GM18511 (cell line): ENCODE measurements around the gene COP1.
A peak's percentile ranks its signal among the peaks of the same experiment; 100 is the strongest.

Source experiments
- ATAC-seq: cut with Tn5 transposase; IDR thresholded peaks from one replicate; pipeline ENCODE4 v1.9.1; 2021; ENCODE audit warnings: mild to moderate bottlenecking, moderate library complexity; ENCODE audit not compliant: unreplicated experiment

COP1 gene

DNA sequence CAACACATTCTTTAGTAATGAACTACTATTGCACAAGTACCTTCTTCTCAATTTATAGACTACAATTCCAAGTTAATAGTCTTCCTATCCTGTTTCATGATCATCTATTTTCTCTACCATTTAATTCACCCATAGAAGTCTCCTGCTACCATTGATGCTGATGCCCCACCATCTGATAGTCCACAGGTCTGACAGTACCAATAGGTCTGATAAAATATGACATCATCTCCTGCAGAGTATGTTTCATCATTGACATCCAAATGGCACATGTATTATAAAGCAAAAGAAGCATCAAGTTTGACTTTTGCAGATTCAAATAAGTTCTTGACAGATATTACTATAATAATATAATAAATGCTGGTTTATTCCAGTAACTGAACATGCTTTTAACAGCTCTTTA, 5.5 kb downstream of the COP1 start:
- ATAC-seq, result no peak

DNA sequence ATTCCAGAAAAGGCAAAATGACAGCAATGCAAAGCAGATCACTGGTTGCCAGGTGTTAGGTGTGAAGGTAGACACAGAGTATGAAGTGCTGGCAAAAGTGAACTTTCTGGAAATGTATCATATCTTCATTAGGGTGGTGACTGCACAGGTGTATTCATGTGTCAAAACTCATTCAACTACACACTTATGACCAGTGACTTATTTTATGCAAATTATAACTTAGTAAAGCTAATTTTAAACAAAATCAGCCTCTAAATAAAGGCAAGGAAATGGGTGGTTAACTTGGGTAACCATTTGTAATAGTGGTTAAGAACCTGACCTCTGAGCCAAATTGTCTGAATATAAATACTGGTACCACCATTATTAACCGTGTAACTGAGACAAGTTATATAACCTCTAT, 7.4 kb downstream of the COP1 start:
- ATAC-seq, result no peak

DNA sequence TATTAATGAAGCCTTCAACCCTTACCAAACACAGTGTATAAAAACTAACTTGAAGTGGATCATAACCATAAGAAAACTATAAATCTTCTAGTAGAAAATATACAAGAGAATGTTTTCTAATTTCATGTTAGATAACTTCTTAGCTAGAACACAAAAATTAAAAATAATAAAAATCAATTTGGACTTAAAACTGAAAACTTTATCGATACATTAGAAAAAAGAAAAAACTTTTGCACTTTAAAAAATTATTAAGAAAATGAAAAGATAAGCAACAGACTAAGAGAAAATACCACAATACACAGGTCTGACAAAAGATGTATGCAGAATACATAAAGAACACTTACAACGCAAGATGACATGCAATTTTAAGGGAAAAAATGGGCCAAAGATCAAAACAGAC, 8.7 kb downstream of the COP1 start:
- no peak for ATAC-seq

DNA sequence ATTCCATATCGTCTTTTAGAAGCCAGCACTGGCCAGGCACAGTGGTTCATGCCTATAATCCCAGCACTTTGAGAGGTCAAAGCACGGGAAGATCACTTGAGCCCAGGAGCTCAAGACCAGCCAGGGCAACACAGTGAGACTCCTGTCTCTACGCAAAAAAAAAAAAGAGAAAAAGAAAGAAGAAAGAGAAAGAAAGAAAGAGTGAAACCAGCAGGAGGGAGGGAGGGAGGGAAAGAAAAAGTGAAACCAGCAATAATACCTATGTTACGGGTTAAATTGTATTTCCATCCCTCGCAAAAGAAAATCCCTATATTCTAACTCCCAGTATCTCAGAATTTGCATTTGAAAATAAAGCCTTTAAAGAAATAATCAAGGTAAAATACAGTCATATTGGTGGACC, 10.4 kb downstream of the COP1 start:
- no peak for ATAC-seq

DNA sequence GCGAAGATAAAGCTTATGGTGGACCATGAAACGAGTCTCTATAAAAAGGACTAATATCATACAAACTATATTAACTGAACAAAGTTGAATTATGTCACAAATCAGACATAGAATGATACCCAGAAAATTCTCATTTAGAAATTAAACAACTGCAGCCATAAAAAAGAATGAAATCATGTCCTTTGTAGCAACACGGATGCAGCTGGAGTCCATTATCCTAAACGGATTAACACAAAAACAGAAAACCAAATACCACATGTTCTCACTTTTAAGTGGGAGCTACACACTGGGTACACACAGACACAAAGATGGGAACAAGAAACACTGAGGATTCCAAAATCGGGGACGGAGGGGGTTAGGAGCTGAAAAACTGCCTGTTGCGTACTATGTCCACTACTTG, 11.5 kb downstream of the COP1 start:
- ATAC-seq, result no peak

DNA sequence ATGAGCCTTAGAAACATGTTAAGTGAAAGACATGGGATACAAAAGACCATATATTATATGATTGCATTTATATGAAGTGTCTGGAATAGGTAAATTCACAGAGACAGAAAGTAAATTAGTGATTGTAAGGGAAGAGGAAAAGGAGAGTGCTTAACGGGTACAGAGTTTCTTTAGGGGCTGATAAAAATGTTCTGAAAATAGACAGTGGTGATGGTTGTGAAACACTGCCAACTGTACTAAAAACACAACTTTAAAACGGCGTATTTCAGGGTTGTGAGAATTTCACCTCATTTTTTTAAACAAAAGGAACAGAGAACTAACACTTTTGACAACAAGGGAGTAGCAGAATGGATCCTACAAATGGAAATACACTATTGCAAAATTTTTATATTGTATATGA, 13.4 kb downstream of the COP1 start:
- ATAC-seq, result no peak

DNA sequence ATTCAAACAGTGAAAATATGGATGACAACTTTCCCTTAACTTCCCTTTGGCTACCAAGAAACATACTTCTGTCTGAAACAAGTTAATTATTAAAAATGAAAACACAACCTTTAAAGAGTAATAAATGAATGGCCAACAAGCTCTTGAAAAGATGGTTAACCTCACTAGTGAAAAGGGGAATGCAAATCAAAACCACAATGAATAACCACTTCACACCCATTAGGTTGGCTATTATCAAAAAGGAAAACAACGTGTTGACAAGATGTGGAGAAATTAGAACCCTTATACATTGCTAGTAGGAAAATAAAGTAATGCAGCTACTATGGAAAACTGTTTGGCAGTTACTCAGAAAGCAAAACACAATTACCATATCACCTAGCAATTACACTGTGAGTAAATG, 14.1 kb downstream of the COP1 start:
- ATAC-seq, result peak; percentile 95

DNA sequence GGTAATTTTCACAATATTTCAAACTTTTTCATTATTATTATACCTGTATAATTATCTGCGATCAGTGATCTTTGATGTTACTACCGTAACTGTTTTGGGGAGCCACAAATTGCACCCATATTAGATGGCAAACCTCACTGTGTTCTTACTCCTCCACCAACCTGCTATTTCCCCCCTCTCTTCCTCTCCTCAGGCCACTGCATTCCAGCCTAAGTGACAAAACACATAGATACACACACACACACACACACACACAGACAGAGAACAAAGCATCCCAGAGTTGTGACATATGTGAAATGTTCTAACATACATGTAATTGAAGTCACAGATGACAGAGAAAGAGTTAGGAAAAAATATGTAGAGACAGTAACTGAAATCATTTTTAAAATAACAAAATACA, 18.5 kb downstream of the COP1 start:
- no peak for ATAC-seq

DNA sequence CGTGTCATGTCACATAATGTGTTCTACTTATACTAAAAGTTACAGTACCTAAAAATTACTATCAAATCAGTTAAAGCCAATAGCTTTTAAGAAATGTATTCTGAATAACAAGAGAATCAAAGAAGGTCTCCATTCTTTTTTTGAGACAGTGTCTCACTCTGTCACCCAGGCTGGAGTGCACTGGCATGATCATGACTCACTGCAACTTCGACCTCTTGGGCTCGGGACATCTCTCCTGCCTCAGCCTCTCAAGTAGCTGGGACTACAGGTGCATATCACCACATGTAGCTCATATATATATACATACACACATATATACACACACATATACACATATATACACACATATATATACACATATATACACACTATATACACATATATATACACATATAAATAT, 20.1 kb downstream of the COP1 start:
- no peak for ATAC-seq

DNA sequence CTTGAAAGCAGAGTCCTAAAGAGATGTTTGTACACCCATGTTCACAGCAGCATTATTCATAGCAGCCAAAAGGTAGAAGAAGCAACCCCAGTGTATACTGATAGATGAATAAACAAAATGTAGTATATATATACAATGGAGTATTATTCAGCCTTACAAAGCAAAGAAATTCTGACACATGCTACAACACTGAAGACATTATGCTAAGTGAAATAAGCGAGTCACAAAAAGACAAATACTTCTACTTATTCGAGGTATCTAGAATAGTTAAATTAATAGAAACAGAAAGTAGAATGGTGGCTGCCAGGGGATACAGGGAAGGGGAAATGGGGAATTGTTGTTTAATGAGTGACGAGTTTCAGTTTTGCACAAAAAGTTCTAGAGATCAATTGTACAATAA, 23.5 kb downstream of the COP1 start:
- peak; percentile 80 for ATAC-seq

DNA sequence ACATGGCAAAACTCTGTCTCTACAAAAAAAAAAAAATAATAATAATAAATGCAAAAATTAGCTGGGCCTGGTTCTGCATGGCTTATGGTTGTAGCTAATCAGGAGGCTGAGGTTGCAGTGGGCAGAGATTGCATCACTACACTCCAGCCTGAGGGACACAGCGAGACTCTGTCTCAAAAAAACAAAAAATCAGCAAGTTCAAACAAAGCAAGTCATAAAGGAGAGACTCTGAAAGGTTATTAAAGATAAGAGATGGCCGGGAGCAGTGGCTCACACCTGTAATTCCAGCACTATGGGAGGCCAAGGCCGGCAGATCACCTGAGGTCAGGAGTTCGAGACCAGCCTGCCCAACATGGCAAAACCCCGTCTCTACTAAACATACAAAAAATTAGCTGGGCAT, 28.8 kb downstream of the COP1 start:
- no peak for ATAC-seq

DNA sequence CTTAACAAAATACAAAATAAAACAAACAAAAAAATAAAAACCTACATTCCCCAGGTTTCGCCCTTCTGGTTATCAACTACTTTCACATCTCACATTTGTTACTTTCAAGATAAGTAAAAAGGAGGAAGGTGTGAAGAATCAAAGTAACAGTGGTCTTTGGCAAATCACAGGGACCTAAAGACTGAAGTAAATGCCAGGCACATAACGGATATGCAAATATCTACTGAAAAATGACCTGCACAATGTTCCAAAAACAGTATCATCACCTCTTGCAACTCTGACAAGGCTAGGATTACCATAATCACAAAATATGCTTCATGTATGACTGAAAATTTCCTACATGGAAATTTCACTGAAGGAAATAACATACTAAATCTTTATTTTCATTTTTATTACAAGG, 29.3 kb downstream of the COP1 start:
- ATAC-seq, result peak; percentile 95

DNA sequence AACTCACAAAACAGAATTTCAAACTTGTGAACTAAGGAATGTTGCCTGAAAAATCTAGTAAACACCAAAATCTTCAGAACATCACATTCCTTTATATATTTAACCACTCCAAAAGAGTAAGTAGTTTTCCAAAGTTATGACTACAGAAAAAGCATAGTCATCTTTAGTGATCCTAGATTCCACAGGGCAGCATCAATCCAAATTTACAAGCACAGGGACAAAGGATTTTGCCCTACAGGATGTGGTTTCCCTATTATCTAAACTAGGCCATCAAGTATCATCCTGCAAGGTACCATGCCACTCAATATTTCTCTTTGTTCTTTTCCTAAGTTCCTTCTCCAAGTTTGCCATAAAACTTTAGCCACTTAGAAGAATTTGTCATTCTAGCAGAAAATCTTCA, 33.0 kb downstream of the COP1 start:
- ATAC-seq, result no peak

DNA sequence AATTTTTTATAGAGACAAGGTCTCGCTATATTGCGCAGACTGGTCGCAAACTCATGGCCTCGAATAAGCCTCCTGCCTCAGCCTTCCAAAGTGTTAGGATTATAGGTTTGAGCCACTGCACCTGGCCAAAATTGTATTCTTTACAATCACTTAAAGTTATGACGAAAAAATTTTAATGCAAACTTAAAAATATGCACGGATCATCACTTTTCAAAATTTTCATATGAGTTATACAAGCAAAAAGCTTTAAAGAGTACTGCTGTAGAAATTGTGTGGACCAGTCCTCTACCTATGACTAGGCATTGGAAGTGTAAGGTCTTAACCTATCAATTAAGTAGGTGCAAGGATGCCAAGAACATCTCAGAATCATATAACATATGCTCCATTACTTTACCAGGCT, 34.9 kb downstream of the COP1 start:
- ATAC-seq, result no peak

DNA sequence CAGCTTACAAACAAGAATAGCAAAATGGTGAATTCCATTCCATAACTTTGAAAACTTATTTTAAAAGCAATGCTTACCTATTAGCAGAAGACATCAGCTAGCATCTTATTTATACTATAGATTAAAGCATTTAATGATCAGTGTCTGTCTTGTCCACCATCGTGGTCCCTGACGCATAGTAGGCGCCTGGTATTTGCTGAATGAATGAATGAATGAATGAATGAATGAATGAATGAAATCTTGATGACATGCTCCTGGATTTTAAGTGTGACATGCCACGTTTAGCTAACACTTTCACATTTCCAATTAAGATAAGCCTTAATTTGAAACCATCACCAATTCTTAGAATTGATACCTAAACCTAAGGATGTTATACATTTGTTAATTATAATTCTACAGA, 39.9 kb downstream of the COP1 start:
- ATAC-seq, result no peak

DNA sequence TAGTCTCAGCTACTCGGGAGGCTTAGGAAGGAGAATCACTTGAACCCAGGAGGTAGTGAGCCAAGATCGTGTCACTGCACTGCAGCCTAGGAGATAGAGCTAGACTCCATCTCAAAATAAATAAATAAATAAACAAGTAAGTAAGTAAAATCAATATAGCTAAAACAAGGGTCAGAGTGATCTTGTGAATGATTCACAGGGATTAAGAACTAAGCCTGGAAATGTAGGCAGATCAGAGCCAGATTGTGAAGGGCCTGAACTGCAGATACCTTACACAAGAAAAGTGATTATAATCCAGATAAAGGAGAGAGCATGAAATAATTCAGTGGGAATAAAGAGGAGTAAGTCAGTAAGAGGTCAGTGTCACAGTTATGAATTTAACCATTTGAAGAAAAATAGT, 41.5 kb downstream of the COP1 start:
- ATAC-seq, result no peak

DNA sequence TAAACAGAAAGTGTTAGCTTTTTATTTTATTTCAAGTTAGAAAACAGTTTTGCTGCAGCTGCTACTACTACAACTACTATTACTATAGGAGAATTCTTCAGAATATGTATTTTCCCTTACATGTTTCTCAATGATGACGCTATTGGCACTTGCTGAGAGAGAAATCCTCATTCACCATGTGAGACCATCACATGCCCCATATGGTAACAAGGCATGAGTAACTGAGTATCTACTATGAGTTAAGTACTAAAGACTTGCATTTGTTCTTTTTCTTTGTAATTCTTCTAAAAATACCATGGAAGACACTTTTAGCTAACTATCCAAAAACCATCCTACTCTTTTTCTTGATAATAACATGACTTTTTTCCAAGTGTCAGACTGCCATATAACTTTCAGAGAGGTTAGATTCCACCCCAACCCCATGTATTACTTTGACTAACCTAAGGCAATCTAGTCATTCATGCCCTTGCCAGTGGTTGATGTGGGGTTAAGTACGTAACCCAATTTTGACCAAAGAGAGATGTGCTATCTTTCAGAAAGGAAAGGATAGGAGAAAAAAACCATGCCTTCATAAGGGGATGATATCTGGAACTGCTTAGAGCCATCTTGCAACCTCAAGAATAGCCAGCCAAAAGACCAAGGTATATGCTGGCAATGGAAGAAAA, 42.9 kb downstream of the COP1 start:
- no peak for ATAC-seq

DNA sequence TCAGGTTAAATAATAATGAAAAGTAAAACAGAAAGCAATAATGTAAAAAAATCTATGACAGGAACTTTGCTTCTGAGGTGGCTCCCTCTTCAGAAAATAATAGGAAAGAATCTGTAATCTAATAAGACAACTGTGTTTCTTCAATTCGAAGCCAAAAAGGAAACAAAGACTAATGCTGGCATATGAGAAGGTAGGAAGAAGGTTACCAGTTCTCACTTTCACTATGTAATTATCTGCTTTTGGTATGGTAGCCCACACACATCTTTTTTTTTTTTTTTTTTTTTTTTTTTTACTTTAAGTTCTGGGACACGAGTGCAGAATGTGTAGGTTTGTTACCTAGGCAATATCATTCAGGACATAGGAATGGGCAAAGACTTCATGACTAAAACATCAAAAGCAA, 47.1 kb downstream of the COP1 start:
- no peak for ATAC-seq

DNA sequence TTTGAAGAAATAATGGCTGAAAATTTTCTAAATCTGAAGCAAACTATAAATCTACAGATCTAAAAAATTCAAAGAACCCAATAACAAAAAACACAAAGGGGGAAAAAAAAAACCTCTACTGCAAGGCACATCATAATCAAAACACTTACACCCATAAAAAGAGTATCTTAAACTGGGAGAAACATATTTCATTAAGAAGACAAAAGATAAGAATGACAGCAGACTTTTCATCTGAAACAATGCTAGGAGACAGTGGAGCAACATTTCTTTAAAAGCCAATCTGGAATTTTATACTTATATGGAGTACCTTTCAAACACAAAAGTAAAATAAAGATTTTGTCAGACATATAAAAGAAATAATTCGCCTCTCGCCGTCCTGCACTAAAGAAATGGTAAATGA, 49.1 kb downstream of the COP1 start:
- no peak for ATAC-seq

DNA sequence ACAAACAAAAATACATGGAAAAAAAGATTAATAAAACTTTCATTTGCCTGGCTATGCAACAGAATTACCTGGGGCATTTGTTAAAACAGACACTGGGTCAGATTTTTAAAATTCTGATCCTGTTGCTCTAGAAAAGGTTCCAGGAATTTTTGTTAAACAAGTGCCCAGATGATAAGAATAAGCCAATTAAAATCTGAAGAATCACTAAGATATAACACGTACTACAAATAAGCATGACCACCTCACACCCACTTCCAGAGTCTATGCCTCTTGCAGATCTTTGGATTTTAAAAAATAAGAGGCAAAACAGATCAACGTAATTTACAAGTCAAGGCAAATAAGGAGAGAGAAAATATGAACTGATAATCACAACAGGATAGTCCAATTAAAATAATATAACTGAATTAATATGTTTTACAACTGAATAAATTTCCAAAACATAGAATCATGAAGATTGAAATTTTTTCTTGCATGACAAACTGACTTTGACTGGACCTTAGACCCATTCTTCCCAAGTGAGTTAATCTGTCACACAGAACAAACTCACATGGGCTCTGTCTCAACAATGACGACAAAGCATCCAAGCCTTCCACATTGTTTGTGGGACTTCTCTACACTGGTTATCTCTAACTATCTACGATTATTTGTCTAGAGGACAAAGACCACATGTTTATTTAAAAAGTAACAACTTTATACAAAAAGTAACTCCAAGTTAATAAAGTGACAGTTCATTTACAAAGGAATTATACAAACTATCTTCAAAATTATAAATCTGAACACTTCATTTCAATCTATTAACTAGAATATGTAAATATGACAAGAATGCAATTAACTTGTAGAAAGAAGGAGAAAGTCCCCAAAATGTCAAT, 56.9 kb downstream of the COP1 start:
- no peak for ATAC-seq

DNA sequence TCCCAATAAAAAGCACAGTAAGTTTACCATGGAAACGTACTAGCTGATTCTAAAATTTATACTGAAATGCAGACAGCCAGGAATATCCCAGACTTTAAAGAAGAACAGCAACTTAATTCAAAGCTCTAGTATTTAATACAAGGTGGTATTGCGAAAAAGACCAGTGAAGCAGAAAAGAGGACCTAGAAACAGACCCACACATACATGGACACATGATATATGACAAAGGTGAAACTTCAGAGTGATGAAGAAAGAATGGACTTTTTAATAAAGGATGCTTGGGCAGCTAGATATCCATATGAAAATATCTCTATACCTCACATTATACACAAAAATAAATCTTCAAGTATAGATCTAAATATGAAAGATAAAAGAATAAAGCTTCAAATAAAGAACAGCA, 62.6 kb downstream of the COP1 start:
- ATAC-seq, result no peak

DNA sequence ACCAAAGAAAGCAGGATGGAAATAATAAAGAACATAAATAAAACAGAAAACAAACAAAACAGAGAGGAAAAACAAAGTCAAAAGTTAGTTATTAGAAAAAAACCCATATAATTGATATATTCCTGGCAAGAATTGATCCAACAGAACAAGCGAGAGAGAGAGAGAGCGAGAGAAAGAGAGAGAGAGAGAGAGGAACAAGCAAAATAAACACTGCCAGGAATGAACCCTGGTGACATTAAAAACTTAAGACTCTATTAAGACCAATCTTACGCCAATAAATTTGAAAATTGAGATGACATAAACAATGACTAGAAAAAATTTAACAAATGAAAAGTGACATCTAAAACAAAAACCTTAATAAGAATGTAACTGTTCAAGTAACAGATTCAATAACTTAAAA, 64.1 kb downstream of the COP1 start:
- no peak for ATAC-seq

DNA sequence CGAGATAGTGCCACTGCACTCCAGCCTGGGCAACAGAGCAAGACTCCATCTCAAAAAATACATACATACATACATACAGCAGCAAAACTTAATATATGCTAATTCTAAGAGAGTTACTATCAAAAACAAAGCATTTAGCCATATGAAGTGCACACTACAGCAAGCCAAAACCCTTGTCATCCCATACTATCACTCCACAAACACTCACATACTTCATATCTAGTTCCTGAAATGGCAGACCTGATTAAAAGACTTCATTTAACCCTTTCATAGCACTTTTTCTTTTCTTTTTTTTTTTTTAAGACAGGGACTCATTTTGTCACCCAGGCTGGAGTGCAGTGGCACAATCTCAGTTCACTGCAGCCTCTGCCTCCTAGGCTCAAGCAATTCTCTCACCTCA, 65.6 kb downstream of the COP1 start:
- no peak for ATAC-seq
